GM12873 (cell line): Measurements from ENCODE around the gene EHBP1.

Experiments used
- TF ChIP-seq, protein P1 (sequence below): IDR thresholded peaks from 2 replicates; pipeline ENCODE4 v1.5.1; 2012; ENCODE audit warnings: low read depth, mild to moderate bottlenecking, moderate library complexity, low read length, control low read depth; ENCODE audit not compliant: insufficient read depth; ENCODE audit errors: missing control alignments

Gene EHBP1

DNA sequence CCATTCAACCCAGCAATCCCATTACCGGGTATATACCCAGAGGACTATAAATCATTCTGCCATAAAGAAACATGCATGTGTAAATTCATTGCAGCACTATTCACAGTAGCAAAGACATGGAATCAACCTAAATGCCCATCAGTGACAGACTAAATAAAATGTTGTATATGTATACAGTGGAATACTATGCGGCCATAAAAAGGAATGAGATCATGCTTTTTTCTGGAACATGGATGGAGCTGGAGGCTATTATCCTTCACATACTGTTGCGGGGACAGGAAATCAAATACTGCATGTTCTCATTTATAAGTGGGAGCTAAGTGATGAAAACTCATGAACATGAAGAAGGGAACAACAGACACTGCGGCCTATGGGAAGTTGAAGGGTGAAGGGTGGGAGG is 65.1 kb downstream of the EHBP1 start:
- TF ChIP-seq, protein P1, sequence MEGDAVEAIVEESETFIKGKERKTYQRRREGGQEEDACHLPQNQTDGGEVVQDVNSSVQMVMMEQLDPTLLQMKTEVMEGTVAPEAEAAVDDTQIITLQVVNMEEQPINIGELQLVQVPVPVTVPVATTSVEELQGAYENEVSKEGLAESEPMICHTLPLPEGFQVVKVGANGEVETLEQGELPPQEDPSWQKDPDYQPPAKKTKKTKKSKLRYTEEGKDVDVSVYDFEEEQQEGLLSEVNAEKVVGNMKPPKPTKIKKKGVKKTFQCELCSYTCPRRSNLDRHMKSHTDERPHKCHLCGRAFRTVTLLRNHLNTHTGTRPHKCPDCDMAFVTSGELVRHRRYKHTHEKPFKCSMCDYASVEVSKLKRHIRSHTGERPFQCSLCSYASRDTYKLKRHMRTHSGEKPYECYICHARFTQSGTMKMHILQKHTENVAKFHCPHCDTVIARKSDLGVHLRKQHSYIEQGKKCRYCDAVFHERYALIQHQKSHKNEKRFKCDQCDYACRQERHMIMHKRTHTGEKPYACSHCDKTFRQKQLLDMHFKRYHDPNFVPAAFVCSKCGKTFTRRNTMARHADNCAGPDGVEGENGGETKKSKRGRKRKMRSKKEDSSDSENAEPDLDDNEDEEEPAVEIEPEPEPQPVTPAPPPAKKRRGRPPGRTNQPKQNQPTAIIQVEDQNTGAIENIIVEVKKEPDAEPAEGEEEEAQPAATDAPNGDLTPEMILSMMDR: no peak

DNA sequence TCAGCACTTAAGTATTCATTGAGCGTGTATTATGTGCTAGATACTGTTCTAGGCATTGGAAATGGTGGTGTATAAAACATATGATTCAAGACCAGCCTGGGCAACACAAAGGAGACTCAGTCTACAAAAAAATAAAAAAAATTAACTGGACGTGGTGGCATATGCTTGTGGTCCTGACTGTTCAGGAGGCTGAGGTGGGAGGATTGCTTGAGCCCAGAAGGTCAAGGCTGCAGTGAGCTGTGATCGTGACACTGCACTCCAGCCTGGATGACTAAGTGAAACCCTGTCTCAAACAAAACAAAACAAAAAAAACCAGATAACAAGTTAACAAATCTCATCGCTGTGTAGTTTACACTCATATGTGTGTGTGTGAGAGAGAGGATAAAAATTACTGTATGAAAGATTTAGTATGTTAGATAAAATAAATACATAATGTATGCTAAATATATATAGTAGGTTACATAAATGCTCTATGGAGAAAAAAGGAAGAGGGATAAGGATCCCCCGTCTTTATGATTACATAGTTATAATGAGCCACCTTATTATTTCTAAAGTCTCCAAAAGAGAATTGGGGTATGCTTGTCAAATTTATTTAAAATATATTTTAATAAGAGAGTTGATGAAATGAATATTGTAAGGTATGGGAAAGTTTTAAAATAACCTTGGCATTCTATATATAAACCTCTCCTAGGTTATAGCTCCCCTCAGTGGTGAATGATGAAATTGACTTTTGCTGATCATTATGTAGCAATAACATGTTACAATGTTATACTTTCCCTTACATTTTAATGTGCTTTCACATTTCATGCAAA is 69.2 kb downstream of the EHBP1 start:
- TF ChIP-seq, protein P1: peak; percentile 60

DNA sequence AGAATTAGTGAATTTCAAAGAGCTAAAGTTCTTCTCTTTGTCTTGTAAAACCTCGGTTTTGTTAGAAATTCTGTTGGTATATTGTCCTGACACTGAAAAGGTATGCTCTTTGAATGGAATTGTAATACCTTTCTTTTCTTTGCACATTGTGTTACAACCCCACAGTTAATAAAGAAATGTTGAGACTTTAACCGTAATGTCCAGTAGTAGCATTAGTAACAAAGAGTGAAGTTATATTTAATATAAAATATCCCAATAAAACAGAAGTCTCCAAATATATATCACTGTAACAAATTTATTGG is 69.8 kb downstream of the EHBP1 start:
- TF ChIP-seq, protein P1: no peak

DNA sequence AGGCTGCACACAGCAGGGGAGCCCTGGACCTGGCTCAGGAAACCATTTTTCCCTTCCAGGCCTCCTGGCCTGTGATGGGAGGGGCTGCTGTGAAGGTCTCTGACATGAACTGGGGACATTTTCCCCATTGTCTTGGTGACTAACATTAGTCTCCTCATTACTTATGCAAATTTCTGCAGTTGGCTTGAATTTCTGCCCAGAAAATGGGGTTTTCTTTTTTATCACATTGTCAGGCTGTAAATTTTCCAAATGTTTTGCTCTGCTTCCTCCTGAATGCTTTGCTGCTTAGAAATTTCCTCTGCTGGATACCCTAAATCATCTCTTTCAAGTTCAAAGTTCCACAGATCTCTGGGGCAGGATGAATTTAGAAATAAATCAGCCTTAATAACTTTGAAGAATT is 78.2 kb downstream of the EHBP1 start:
- TF ChIP-seq, protein P1: no peak

DNA sequence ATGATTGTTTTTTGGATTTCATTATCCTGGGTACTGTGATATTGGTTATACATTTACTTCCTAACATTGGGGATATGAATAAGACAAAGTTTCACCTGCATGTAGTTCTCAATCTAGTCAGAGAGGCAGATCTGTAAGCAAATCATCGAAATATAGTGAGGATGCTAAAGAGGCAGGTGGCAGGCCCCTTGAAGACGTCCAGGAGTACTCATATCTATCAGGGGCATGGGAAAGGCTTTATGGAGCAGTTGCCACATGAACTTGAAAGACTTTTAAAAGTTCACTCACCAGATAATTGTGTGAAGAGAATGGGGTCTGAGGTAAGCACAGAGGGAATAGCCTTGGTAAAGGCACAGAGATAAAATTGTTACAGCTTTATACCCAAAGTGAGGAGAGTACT is 78.8 kb downstream of the EHBP1 start:
- TF ChIP-seq, protein P1: no peak

DNA sequence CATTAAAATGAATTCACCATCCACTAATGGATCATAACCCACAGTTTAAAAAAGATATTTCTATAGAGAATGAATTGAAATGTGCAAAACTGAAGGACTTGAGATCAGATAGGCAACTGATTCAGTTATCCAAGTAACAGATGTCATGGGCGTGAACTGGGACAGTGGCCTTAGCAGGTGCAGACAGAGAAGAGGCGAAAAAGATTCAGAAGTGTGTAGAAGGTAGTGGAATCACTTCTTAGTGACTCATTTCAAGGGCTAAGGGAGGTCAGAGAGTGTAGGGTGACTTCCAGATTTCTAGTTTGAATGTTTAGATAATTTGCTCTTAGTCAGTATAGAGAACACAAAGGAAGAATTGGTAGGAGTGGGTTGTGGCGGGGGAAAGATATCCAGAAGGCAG is 79.7 kb downstream of the EHBP1 start:
- TF ChIP-seq, protein P1: no peak

DNA sequence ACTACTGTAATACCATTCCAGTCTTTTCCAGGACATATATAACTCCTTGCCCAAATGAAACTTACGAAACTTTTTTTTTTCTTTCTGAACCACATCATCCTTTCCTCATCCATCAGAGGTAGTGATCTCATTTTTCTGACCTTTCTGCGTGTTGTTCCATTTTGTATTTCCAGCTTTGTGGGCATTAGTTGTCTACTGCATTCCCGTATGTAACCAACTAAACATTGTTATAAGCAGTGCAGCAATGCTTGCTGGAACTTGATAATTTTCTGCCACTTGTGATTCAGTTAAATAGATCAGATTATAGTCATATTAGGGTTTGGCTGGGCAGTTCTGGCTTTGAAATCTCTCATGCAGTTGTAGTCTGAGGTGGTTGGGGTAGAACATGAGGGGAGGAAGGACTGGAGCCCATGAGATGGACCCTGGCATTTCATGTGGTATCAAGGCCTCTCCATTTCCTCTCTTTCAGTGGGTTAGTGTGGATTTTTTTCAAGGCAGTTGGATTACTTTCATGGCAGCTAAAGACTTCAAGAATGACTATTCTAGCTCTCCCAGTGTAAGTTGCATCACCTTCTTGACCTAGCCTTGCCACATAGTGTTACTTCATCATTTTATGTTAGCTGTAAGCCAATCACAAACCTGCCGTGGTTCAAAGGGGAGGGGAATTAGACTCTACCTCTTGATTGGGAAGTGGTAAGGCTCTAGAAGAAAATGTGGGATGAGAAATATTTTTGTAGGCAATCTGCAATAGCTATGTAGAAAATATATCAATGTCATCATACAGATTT is 80.5 kb downstream of the EHBP1 start:
- TF ChIP-seq, protein P1: no peak
